Skeletal muscle tissue (tissue), 4 donors: ENCODE measurements around the gene FKBP15. TPM values are rescaled to one million over a fixed set of nuclear protein-coding genes. Genes with fewer than 3 reads are reported as not detected.
"Not testable (repeated sequence)": the region's sequence is repeated elsewhere in the genome, so short reads cannot be mapped to it uniquely, and the experiment has no call there.

Source experiments
- H3K27ac ChIP-seq: one replicate; pipeline ENCODE4 v1.7.0; 2013; ENCODE audit warnings: mild to moderate bottlenecking, low read depth, low read length, inconsistent platforms
- H3K27me3 ChIP-seq, 3 donors: one replicate each; pipeline ENCODE4 v1.7.0; 2013; ENCODE audit warnings: low read length in 3 of 3; ENCODE audit not compliant: control insufficient read depth in 3 of 3, insufficient read depth in 3 of 3
- H3K36me3 ChIP-seq, 3 donors: one replicate each; pipeline ENCODE4 v1.7.0; 2013; ENCODE audit warnings: low read length in 3 of 3; ENCODE audit not compliant: control insufficient read depth in 3 of 3, insufficient read depth in 3 of 3
- H3K4me1 ChIP-seq, 3 donors: one replicate each; pipeline ENCODE4 v1.7.0; 2013; ENCODE audit warnings: low read length in 3 of 3, mild to moderate bottlenecking in 3 of 3; ENCODE audit not compliant: control insufficient read depth in 3 of 3, insufficient read depth in 3 of 3
- H3K4me3 ChIP-seq, 3 donors: one replicate each; pipeline ENCODE4 v1.7.0; 2013; ENCODE audit warnings: low read length in 3 of 3
- H3K9ac ChIP-seq, 3 donors: one replicate each; pipeline ENCODE4 v1.7.0; 2013; ENCODE audit warnings: low read length in 3 of 3, mild to moderate bottlenecking in 3 of 3, moderate library complexity in 2 of 3, low read depth in 1 of 3
- H3K9me3 ChIP-seq, 3 donors: one replicate each; pipeline ENCODE4 v1.7.0; 2013; ENCODE audit warnings: low read length in 3 of 3; ENCODE audit not compliant: control insufficient read depth in 3 of 3
- total RNA-seq: library from RNA; depleted of rRNA; stranded (reverse); fragments of >200 nt; gene quantifications from one replicate; pipeline ENCODE4 v1.2.3, GENCODE V29; 2014
- donor health status: Osteomylitis.

The FKBP15 gene
- total RNA-seq, 1 donor from 2014 or later: 11.5 TPM

GRCh38 chr9:113238202-113238858, 17.3 kb upstream of the FKBP15 start:
- no peak overlapping the region for H3K27ac ChIP-seq
- H3K9me3 ChIP-seq: no peaks in the 10 kb centered on the region
- H3K36me3 ChIP-seq: no peaks in the 10 kb centered on the region
- H3K4me3 ChIP-seq: no peak overlapping the region
- H3K4me1 ChIP-seq: no peaks in the 10 kb centered on the region
- no peak overlapping the region for H3K9ac ChIP-seq
- H3K27me3 ChIP-seq: no peaks in the 10 kb centered on the region

- Histone ChIP-seq H3K9ac (no peak overlapping the region), H3K27ac (no peak overlapping the region), H3K4me3 (no peak overlapping the region), H3K4me1 (no peaks in the 10 kb centered on the region), H3K27me3 (no peaks in the 10 kb centered on the region), H3K9me3 (no peaks in the 10 kb centered on the region), H3K36me3 (no peaks in the 10 kb centered on the region)
Measured at GRCh38 chr9:113237026-113237425, 15.9 kb upstream of the FKBP15 start.

- not testable (repeated sequence) for H3K4me1 ChIP-seq
Measured at GRCh38 chr9:113235701-113236255, 14.7 kb upstream of the FKBP15 start.

GRCh38 chr9:113231701-113232100, 10.6 kb upstream of the FKBP15 start:
- H3K4me3 ChIP-seq: no peak overlapping the region
- H3K27me3 ChIP-seq: no peaks in the 10 kb centered on the region
- H3K36me3 ChIP-seq: peaks cover 0 to 3% (median 0%) of the 10 kb centered on the region in 3 donors
- no peaks in the 10 kb centered on the region for H3K4me1 ChIP-seq
- no peak overlapping the region for H3K27ac ChIP-seq
- no peaks in the 10 kb centered on the region for H3K9me3 ChIP-seq
- no peak overlapping the region for H3K9ac ChIP-seq

More at GRCh38 chr9:113235701-113236255, 14.7 kb upstream of the FKBP15 start:
- H3K9ac ChIP-seq, H3K4me3 ChIP-seq, H3K27me3 ChIP-seq, H3K36me3 ChIP-seq, H3K9me3 ChIP-seq, H3K27ac ChIP-seq: not testable (repeated sequence)

- Histone ChIP-seq H3K27me3 (no peaks in the 10 kb centered on the region), H3K4me3 (no peak overlapping the region), H3K36me3 (peaks cover 0 to 3% (median 2%) of the 10 kb centered on the region in 3 donors), H3K9ac (no peak overlapping the region), H3K4me1 (no peaks in the 10 kb centered on the region), H3K9me3 (no peaks in the 10 kb centered on the region), H3K27ac (no peak overlapping the region)
Measured at GRCh38 chr9:113228130-113228665, 7.1 kb upstream of the FKBP15 start.

GRCh38 chr9:113227436-113227835, 6.4 kb upstream of the FKBP15 start:
- Histone ChIP-seq H3K4me1 (peaks cover 3 to 7% (median 4%) of the 10 kb centered on the region in 3 donors), H3K27me3 (no peaks in the 10 kb centered on the region), H3K27ac (no peak overlapping the region), H3K36me3 (peaks cover 0 to 3% (median 2%) of the 10 kb centered on the region in 3 donors), H3K9me3 (no peaks in the 10 kb centered on the region), H3K9ac (no peak overlapping the region), H3K4me3 (no peak overlapping the region)

GRCh38 chr9:113223963-113224362, 2.9 kb upstream of the FKBP15 start:
- Histone ChIP-seq H3K9ac (no peak overlapping the region), H3K36me3 (peaks cover 0 to 3% (median 2%) of the 10 kb centered on the region in 3 donors), H3K27me3 (no peaks in the 10 kb centered on the region), H3K27ac (no peak overlapping the region), H3K4me1 (peaks cover 17 to 32% (median 26%) of the 10 kb centered on the region in 3 donors), H3K4me3 (no peak overlapping the region), H3K9me3 (no peaks in the 10 kb centered on the region)

- peaks cover 0 to 2% (median 0%) of the 10 kb centered on the region in 3 donors for H3K36me3 ChIP-seq
- no peak overlapping the region for H3K27ac ChIP-seq
- peak overlapping the region; percentile 88 to 96 (median 95) for H3K4me3 ChIP-seq
- peaks cover 17 to 38% (median 26%) of the 10 kb centered on the region in 3 donors for H3K4me1 ChIP-seq
- H3K27me3 ChIP-seq: no peaks in the 10 kb centered on the region
- H3K9me3 ChIP-seq: no peaks in the 10 kb centered on the region
- H3K9ac ChIP-seq: peak overlapping the region in 2 of 3 donors; percentile 85 to 92
Measured at GRCh38 chr9:113222482-113222841, 1.4 kb upstream of the FKBP15 start.

- Histone ChIP-seq H3K36me3 (peaks cover 0 to 2% (median 0%) of the 10 kb centered on the region in 3 donors), H3K4me3 (peak overlapping the region; percentile 88 to 96 (median 95)), H3K27me3 (no peaks in the 10 kb centered on the region), H3K9me3 (no peaks in the 10 kb centered on the region), H3K27ac (peak overlapping the region; percentile 93), H3K4me1 (peaks cover 17 to 38% (median 26%) of the 10 kb centered on the region in 3 donors), H3K9ac (peak overlapping the region; percentile 85 to 92 (median 87))
Measured at GRCh38 chr9:113221800-113222481, 864 bp upstream of the FKBP15 start.
